HG03135 (cell line): ENCODE measurements around the gene FAM25A.

Experiments used
- ATAC-seq: cut with Tn5 transposase; IDR thresholded peaks from one replicate; pipeline ENCODE4 v1.9.1; 2021; ENCODE audit warnings: mild to moderate bottlenecking, moderate library complexity; ENCODE audit not compliant: unreplicated experiment

The FAM25A gene

GRCh38 chr10:87059401-87059800 lies 39.3 kb downstream of the FAM25A start:
- ATAC-seq, result no peak

- ATAC-seq, result no peak
Measured at GRCh38 chr10:87060280-87060928, 40.3 kb downstream of the FAM25A start.

GRCh38 chr10:87064651-87065050 lies 44.6 kb downstream of the FAM25A start:
- ATAC-seq, result no peak

GRCh38 chr10:87066178-87066577 lies 46.1 kb downstream of the FAM25A start:
- ATAC-seq, result no peak

GRCh38 chr10:87066865-87067264 lies 46.8 kb downstream of the FAM25A start:
- no peak for ATAC-seq

GRCh38 chr10:87068281-87068680 lies 48.2 kb downstream of the FAM25A start:
- no peak for ATAC-seq

GRCh38 chr10:87072449-87072848 lies 52.4 kb downstream of the FAM25A start:
- ATAC-seq, result no peak
